ENCODE results near the gene USP34.

- TF ChIP-seq CTCF (conservative IDR thresholded peaks at IDR 0.05 in 1 of 2, IDR thresholded peaks at IDR 0.05 in 1 of 2; ENCODE audit: extremely low read depth in 1 of 2, insufficient read depth in 1 of 2, low read depth in 1 of 2, low read length in 2 of 2) (no peak), EZH2 (IDR thresholded peaks at IDR 0.05; ENCODE audit: borderline replicate concordance, low read length) (no peak)
These were observed 144.5 kb downstream of the USP34 start for GRCh38 chr2:61326423-61326822.

Measured in mammary epithelial cell (primary cell).